Trophoblast cell (in vitro differentiated cells and primary cell): ENCODE data around the gene SMTNL2.

Experiments used
- DNase-seq, 2 donors: peaks; one replicate each; pipeline ENCODE4 v3.0.0-alpha.2; 2016
- H2AFZ ChIP-seq: 2 replicates; pipeline ENCODE4 v1.6.1; 2013; ENCODE audit warnings: low read length, moderate library complexity, mild to moderate bottlenecking; ENCODE audit not compliant: insufficient read depth, poor library complexity
- H2AK5ac ChIP-seq: 2 replicates; pipeline ENCODE4 v1.6.1; 2013; ENCODE audit warnings: mild to moderate bottlenecking, low read length
- H2BK120ac ChIP-seq: 2 replicates; pipeline ENCODE4 v1.6.1; 2013; ENCODE audit warnings: low read length, mild to moderate bottlenecking, moderate library complexity; ENCODE audit not compliant: insufficient read depth, poor library complexity
- H2BK12ac ChIP-seq: 2 replicates; pipeline ENCODE4 v1.6.1; 2013; ENCODE audit warnings: mild to moderate bottlenecking, low read length, moderate library complexity
- H2BK5ac ChIP-seq: 2 replicates; pipeline ENCODE4 v1.6.1; 2013; ENCODE audit warnings: low read length, low read depth, moderate library complexity, mild to moderate bottlenecking; ENCODE audit not compliant: poor library complexity
- H3K14ac ChIP-seq: 2 replicates; pipeline ENCODE4 v1.6.1; 2013; ENCODE audit warnings: mild to moderate bottlenecking, low read length
- H3K18ac ChIP-seq: 2 replicates; pipeline ENCODE4 v1.6.1; 2013; ENCODE audit warnings: mild to moderate bottlenecking, low read length
- H3K23ac ChIP-seq: 2 replicates; pipeline ENCODE4 v1.6.1; 2013; ENCODE audit warnings: low read length
- H3K27ac ChIP-seq: 2 replicates; pipeline ENCODE4 v1.5.1; 2013; ENCODE audit warnings: low read depth, mild to moderate bottlenecking, inconsistent platforms, low read length, moderate library complexity
- H3K27me3 ChIP-seq: 2 replicates; pipeline ENCODE4 v1.6.1; 2013; ENCODE audit warnings: inconsistent platforms, mild to moderate bottlenecking, low read length, moderate library complexity; ENCODE audit not compliant: insufficient read depth
- H3K36me3 ChIP-seq, 2 experiments: 1 replicate in 1 of 2; 2 replicates in 1 of 2; pipeline ENCODE4 v1.6.1; 2013; ENCODE audit warnings: low read length in 2 of 2, mild to moderate bottlenecking in 2 of 2, moderate library complexity in 1 of 2; ENCODE audit not compliant: insufficient read depth in 2 of 2, control insufficient read depth in 1 of 2
- H3K4ac ChIP-seq: 2 replicates; pipeline ENCODE4 v1.6.1; 2013; ENCODE audit warnings: low read depth, mild to moderate bottlenecking, low read length, moderate library complexity
- H3K4me1 ChIP-seq, 2 experiments: 1 replicate in 1 of 2; 2 replicates in 1 of 2; pipeline ENCODE4 v1.6.1; 2013; ENCODE audit warnings: low read length in 2 of 2, mild to moderate bottlenecking in 2 of 2, moderate library complexity in 1 of 2; ENCODE audit not compliant: insufficient read depth in 2 of 2, control insufficient read depth in 1 of 2
- H3K4me2 ChIP-seq: 2 replicates; pipeline ENCODE4 v1.6.1; 2013; ENCODE audit warnings: inconsistent platforms, mild to moderate bottlenecking, low read length, moderate library complexity
- H3K4me3 ChIP-seq: 2 replicates; pipeline ENCODE4 v1.5.1; 2013; ENCODE audit warnings: mild to moderate bottlenecking, low read depth, low read length, inconsistent platforms
- H3K79me1 ChIP-seq: one replicate; pipeline ENCODE4 v1.6.1; 2013; ENCODE audit warnings: low read length
- H3K79me2 ChIP-seq: 2 replicates; pipeline ENCODE4 v1.6.1; 2013; ENCODE audit warnings: low read length, mild to moderate bottlenecking; ENCODE audit not compliant: control insufficient read depth, insufficient read depth, poor library complexity
- H3K9ac ChIP-seq: 2 replicates; pipeline ENCODE4 v1.6.1; 2013; ENCODE audit warnings: mild to moderate bottlenecking, low read length
- H3K9me3 ChIP-seq: 2 replicates; pipeline ENCODE4 v1.6.1; 2013; ENCODE audit warnings: low read depth, mild to moderate bottlenecking, control low read depth, inconsistent platforms, low read length; ENCODE audit not compliant: insufficient read depth
- H4K12ac ChIP-seq: 2 replicates; pipeline ENCODE4 v1.6.1; 2013; ENCODE audit warnings: low read depth, mild to moderate bottlenecking, low read length, moderate library complexity
- H4K8ac ChIP-seq: 2 replicates; pipeline ENCODE4 v1.6.1; 2013; ENCODE audit warnings: low read depth, mild to moderate bottlenecking, low read length, moderate library complexity
- H4K91ac ChIP-seq: one replicate; pipeline ENCODE4 v1.6.1; 2013; ENCODE audit warnings: low read depth, mild to moderate bottlenecking, low read length, moderate library complexity
- WGBS: extraction: QIAGEN DNeasy Blood & Tissue Kit; methylation state at CpG from one replicate; pipeline ENCODE4 v1.1.7; 2013; ENCODE audit warnings: missing lambda C conversion rate; ENCODE audit not compliant: insufficient read length, insufficient coverage; ENCODE audit errors: extremely low coverage; 5-methylcytosine and 5-hydroxymethylcytosine counted together

SMTNL2 gene

GRCh38 chr17:4572131-4572530 lies 12.2 kb upstream of the SMTNL2 start:
- Histone ChIP-seq H4K91ac (no peak overlapping the region), H2BK5ac (no peak overlapping the region), H3K79me2 (no peaks in the 10 kb centered on the region), H3K4me1 (peaks cover 12 to 17% of the 10 kb centered on the region in 2 experiments), H3K9me3 (peaks cover 5% of the 10 kb centered on the region), H3K9ac (no peak overlapping the region), H3K27ac (no peak overlapping the region), H3K36me3 (no peaks in the 10 kb centered on the region), H3K18ac (no peak overlapping the region), H3K14ac (no peak overlapping the region), H2AK5ac (no peak overlapping the region), H4K8ac (no peak overlapping the region), H3K4me2 (no peak overlapping the region), H3K4me3 (no peak overlapping the region), H3K4ac (no peak overlapping the region), H3K79me1 (peaks cover 9% of the 10 kb centered on the region), H2BK12ac (no peak overlapping the region), H2AFZ (no peak overlapping the region), H3K23ac (no peak overlapping the region), H4K12ac (no peak overlapping the region), H3K27me3 (no peaks in the 10 kb centered on the region), H2BK120ac (no peak overlapping the region)
- DNase-seq, result no peak
- WGBS, result no CpG with 5 or more reads among the region's 9 CpGs

GRCh38 chr17:4573115-4573514 lies 11.2 kb upstream of the SMTNL2 start:
- Histone ChIP-seq H4K8ac (no peak overlapping the region), H3K9me3 (peaks cover 5% of the 10 kb centered on the region), H3K4me1 (peaks cover 17 to 21% of the 10 kb centered on the region in 2 experiments), H3K27ac (no peak overlapping the region), H3K79me2 (no peaks in the 10 kb centered on the region), H3K79me1 (peaks cover 13% of the 10 kb centered on the region), H4K91ac (no peak overlapping the region), H3K27me3 (no peaks in the 10 kb centered on the region), H3K23ac (no peak overlapping the region), H3K4ac (no peak overlapping the region), H3K18ac (no peak overlapping the region), H2AFZ (no peak overlapping the region), H3K9ac (no peak overlapping the region), H2BK120ac (no peak overlapping the region), H3K36me3 (no peaks in the 10 kb centered on the region), H3K14ac (no peak overlapping the region), H2BK5ac (no peak overlapping the region), H3K4me3 (no peak overlapping the region), H3K4me2 (no peak overlapping the region), H2BK12ac (no peak overlapping the region), H4K12ac (no peak overlapping the region), H2AK5ac (no peak overlapping the region)
- no CpG with 5 or more reads among the region's 4 CpGs for WGBS
- DNase-seq, result no peak

DNA sequence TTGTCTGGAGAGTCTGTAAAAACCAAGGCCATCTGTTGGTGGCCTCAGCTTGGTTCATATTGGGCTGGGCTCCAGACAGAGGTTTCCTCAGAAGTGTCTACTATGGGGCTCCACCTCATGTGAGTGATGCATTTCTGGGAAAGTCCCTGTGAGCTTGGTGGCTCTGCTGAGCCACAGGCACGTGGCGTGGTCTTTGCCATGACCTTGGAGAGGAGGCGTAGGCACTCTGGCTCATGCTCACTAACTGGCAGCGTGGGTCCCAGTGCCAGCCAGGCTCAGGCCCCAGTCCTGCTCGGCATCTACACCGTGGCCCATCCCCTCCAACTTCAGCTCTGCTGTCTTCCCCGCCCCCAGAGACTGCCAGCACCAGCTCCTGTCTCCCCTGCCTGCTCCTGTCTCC lies 10.7 kb upstream of the SMTNL2 start:
- peaks cover 13% of the 10 kb centered on the region for H3K79me1 ChIP-seq
- DNase-seq, result peak; percentile 15 to 18
- H3K14ac ChIP-seq, result no peak overlapping the region
- H2BK12ac ChIP-seq, result peak overlapping the region; percentile 90
- H3K4ac ChIP-seq, result no peak overlapping the region
- H2BK120ac ChIP-seq, result no peak overlapping the region
- H3K18ac ChIP-seq, result no peak overlapping the region
- no peaks in the 10 kb centered on the region for H3K27me3 ChIP-seq
- H3K4me2 ChIP-seq, result no peak overlapping the region
- no peaks in the 10 kb centered on the region for H3K79me2 ChIP-seq
- H4K8ac ChIP-seq, result no peak overlapping the region
- no peak overlapping the region for H4K91ac ChIP-seq
- H3K36me3 ChIP-seq, result no peaks in the 10 kb centered on the region
- peaks cover 5% of the 10 kb centered on the region for H3K9me3 ChIP-seq
- H4K12ac ChIP-seq, result no peak overlapping the region
- H2BK5ac ChIP-seq, result no peak overlapping the region
- WGBS, result no CpG with 5 or more reads among the region's 7 CpGs
- H3K23ac ChIP-seq, result no peak overlapping the region
- H2AK5ac ChIP-seq, result no peak overlapping the region
- no peak overlapping the region for H3K27ac ChIP-seq
- H3K9ac ChIP-seq, result no peak overlapping the region
- H3K4me3 ChIP-seq, result no peak overlapping the region
- H3K4me1 ChIP-seq, result peaks cover 17 to 21% of the 10 kb centered on the region in 2 experiments
- H2AFZ ChIP-seq, result no peak overlapping the region

- Histone ChIP-seq H2AFZ (no peak overlapping the region), H3K14ac (peak overlapping the region; percentile 6), H3K23ac (peak overlapping the region; percentile 54), H3K4ac (no peak overlapping the region), H2BK120ac (no peak overlapping the region), H4K12ac (no peak overlapping the region), H2AK5ac (peak overlapping the region; percentile 23), H3K4me2 (no peak overlapping the region), H3K79me2 (no peaks in the 10 kb centered on the region), H3K18ac (no peak overlapping the region), H2BK5ac (no peak overlapping the region), H4K8ac (no peak overlapping the region), H3K27ac (no peak overlapping the region), H3K36me3 (no peaks in the 10 kb centered on the region), H3K79me1 (peaks cover 13% of the 10 kb centered on the region), H3K9me3 (peaks cover 5% of the 10 kb centered on the region), H3K27me3 (no peaks in the 10 kb centered on the region), H3K4me1 (peaks cover 17 to 21% of the 10 kb centered on the region in 2 experiments), H2BK12ac (no peak overlapping the region), H4K91ac (no peak overlapping the region), H3K9ac (peak overlapping the region; percentile 23), H3K4me3 (no peak overlapping the region)
- DNase-seq, result no peak
- whole genome bisulfite sequencing, result no CpG with 5 or more reads among the region's 9 CpGs
Measured at GRCh38 chr17:4574448-4575045, 9.8 kb upstream of the SMTNL2 start.
